MM.1S (cell line): ENCODE results near the gene KIF21B.

Source experiments
- EZH2 ChIP-seq: fragments of 300-600 bp; sonication (generic); optimal IDR thresholded peaks from 2 replicates; pipeline ENCODE3; 2017; ENCODE audit warnings: low read depth, mild to moderate bottlenecking, antibody characterized with exemption, low read length, mixed read lengths
- TF ChIP-seq, protein P1 (sequence below): fragments of 300-600 bp; sonication (generic); IDR thresholded peaks from 2 replicates; pipeline ENCODE4 v1.5.1; 2016; ENCODE audit warnings: antibody characterized with exemption, low read length, mixed read lengths

DNA sequence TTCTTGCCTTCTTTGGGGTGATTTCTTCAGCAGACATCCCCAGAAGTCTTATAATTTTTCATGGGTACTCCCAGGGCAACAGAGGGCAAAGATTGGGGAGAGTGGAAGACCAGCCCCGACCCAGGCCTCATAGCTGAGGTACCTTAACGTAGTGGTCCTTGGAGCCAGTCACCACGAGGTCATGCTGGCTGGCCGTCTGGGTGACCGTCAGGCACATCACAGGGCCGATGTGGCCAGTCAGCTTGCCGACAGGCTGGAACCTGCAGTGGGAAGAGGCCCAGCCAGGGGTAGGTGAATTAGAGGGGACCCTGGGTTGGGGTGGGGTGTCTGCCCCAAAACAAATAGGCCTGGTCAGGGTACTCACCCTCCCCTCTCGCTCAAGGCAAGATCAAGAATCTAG, 46.9 kb downstream of the KIF21B start:
- TF ChIP-seq, protein P1, sequence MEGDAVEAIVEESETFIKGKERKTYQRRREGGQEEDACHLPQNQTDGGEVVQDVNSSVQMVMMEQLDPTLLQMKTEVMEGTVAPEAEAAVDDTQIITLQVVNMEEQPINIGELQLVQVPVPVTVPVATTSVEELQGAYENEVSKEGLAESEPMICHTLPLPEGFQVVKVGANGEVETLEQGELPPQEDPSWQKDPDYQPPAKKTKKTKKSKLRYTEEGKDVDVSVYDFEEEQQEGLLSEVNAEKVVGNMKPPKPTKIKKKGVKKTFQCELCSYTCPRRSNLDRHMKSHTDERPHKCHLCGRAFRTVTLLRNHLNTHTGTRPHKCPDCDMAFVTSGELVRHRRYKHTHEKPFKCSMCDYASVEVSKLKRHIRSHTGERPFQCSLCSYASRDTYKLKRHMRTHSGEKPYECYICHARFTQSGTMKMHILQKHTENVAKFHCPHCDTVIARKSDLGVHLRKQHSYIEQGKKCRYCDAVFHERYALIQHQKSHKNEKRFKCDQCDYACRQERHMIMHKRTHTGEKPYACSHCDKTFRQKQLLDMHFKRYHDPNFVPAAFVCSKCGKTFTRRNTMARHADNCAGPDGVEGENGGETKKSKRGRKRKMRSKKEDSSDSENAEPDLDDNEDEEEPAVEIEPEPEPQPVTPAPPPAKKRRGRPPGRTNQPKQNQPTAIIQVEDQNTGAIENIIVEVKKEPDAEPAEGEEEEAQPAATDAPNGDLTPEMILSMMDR: no peak
- no peak for TF ChIP-seq EZH2
